HEK293T (cell line): ENCODE data around the gene PKD1L1.

Experiments
- ARNT ChIP-seq: fragments of 450-650 bp; IDR thresholded peaks from 2 replicates; pipeline ENCODE4 v1.6.1; 2017; ENCODE audit warnings: mild to moderate bottlenecking
- BHLHE40 ChIP-seq: fragments of 450-650 bp; IDR thresholded peaks from 2 replicates; pipeline ENCODE4 v1.6.1; 2016; ENCODE audit warnings: mild to moderate bottlenecking, moderate library complexity, borderline replicate concordance
- CTBP1 ChIP-seq: fragments of 450-650 bp; IDR thresholded peaks from 2 replicates; pipeline ENCODE4 v1.6.1; 2016; ENCODE audit warnings: borderline replicate concordance
- ELF4 ChIP-seq: fragments of 450-650 bp; IDR thresholded peaks from 2 replicates; pipeline ENCODE4 v1.6.1; 2017; ENCODE audit warnings: antibody characterized with exemption
- FOXA1 ChIP-seq: fragments of 450-650 bp; IDR thresholded peaks from 2 replicates; pipeline ENCODE4 v1.6.1; 2016; ENCODE audit warnings: mild to moderate bottlenecking
- FOXK2 ChIP-seq: fragments of 450-650 bp; IDR thresholded peaks from 2 replicates; pipeline ENCODE4 v1.6.1; 2016; ENCODE audit warnings: mild to moderate bottlenecking
- FOXM1 ChIP-seq: fragments of 450-650 bp; IDR thresholded peaks from 2 replicates; pipeline ENCODE4 v1.6.1; 2017; ENCODE audit warnings: mild to moderate bottlenecking, borderline replicate concordance
- LEF1 ChIP-seq: fragments of 450-650 bp; IDR thresholded peaks from 2 replicates; pipeline ENCODE4 v1.6.1; 2017; ENCODE audit warnings: mild to moderate bottlenecking, borderline replicate concordance
- NFRKB ChIP-seq: fragments of 450-650 bp; IDR thresholded peaks from 2 replicates; pipeline ENCODE4 v1.6.1; 2016; ENCODE audit warnings: mild to moderate bottlenecking, moderate library complexity
- PKNOX1 ChIP-seq: fragments of 450-650 bp; IDR thresholded peaks from 2 replicates; pipeline ENCODE4 v1.6.1; 2016
- SP1 ChIP-seq: fragments of 450-650 bp; IDR thresholded peaks from 2 replicates; pipeline ENCODE4 v1.6.1; 2017
- SUZ12 ChIP-seq: fragments of 450-650 bp; IDR thresholded peaks from 2 replicates; pipeline ENCODE4 v1.6.1; 2016; ENCODE audit warnings: mild to moderate bottlenecking
- TARDBP ChIP-seq: fragments of 450-650 bp; IDR thresholded peaks from 2 replicates; pipeline ENCODE4 v1.6.1; 2016
- ZNF384 ChIP-seq: fragments of 450-650 bp; IDR thresholded peaks from 2 replicates; pipeline ENCODE4 v1.6.1; 2016

GRCh38 chr7:47982610-47983009 lies 34.3 kb upstream of the PKD1L1 start:
- TF ChIP-seq BHLHE40 = no peak
- no peak for TF ChIP-seq FOXK2
- TF ChIP-seq FOXM1 = no peak
- TF ChIP-seq CTBP1 = no peak
- no peak for TF ChIP-seq TARDBP
- TF ChIP-seq LEF1 = no peak
- no peak for TF ChIP-seq SP1
- TF ChIP-seq ARNT = no peak
- no peak for TF ChIP-seq FOXA1
- no peak for TF ChIP-seq PKNOX1
- no peak for TF ChIP-seq NFRKB
- no peak for TF ChIP-seq SUZ12
- no peak for TF ChIP-seq ELF4
- TF ChIP-seq ZNF384 = no peak
